ENCODE measurements around the gene PAPPA. TPM values are rescaled to one million over a fixed set of nuclear protein-coding genes. Genes with fewer than 3 reads are reported as not detected.

Gene PAPPA
- polyA plus RNA-seq, 1 donor from 2014 or later, result 0.41 TPM

GRCh38 chr9:116449949-116450348, 296.4 kb downstream of the PAPPA start:
- H3K36me3 ChIP-seq (ENCODE audit: insufficient read depth, low read length), result no peaks in the 10 kb centered on the region
- H3F3A ChIP-seq (ENCODE audit: insufficient read depth, low read length, poor library complexity, severe bottlenecking), result no peaks in the 10 kb centered on the region
- H3K9me3 ChIP-seq (ENCODE audit: low read length), result no peaks in the 10 kb centered on the region
- H3K4me3 ChIP-seq (ENCODE audit: low read length), result no peak overlapping the region
- H4K20me1 ChIP-seq (ENCODE audit: insufficient read depth), result no peaks in the 10 kb centered on the region
- H2AFZ ChIP-seq (ENCODE audit: low read depth, low read length), result no peak overlapping the region
- H3K4me2 ChIP-seq (ENCODE audit: low read length), result no peak overlapping the region
- H3K27ac ChIP-seq (ENCODE audit: low read length), result no peak overlapping the region
- H3K9ac ChIP-seq (ENCODE audit: low read length), result no peak overlapping the region
- H3K79me2 ChIP-seq (replicated peaks; ENCODE audit: insufficient read depth, low read length), result no peaks in the 10 kb centered on the region
- TF ChIP-seq EP300 (conservative IDR thresholded peaks at IDR 0.05; ENCODE audit: poor library complexity, severe bottlenecking) (no peak), EZH2 (IDR thresholded peaks at IDR 0.05; ENCODE audit: borderline replicate concordance, insufficient read depth, low read length, poor library complexity, severe bottlenecking) (no peak), TAF1 (IDR thresholded peaks at IDR 0.05; ENCODE audit: low read depth) (no peak), SMC3 (conservative IDR thresholded peaks at IDR 0.05; ENCODE audit: poor library complexity) (no peak), POLR2AphosphoS5 (IDR thresholded peaks at IDR 0.05) (no peak), REST (IDR thresholded peaks at IDR 0.05; ENCODE audit: borderline replicate concordance) (no peak)
- TF ChIP-seq, protein P1, sequence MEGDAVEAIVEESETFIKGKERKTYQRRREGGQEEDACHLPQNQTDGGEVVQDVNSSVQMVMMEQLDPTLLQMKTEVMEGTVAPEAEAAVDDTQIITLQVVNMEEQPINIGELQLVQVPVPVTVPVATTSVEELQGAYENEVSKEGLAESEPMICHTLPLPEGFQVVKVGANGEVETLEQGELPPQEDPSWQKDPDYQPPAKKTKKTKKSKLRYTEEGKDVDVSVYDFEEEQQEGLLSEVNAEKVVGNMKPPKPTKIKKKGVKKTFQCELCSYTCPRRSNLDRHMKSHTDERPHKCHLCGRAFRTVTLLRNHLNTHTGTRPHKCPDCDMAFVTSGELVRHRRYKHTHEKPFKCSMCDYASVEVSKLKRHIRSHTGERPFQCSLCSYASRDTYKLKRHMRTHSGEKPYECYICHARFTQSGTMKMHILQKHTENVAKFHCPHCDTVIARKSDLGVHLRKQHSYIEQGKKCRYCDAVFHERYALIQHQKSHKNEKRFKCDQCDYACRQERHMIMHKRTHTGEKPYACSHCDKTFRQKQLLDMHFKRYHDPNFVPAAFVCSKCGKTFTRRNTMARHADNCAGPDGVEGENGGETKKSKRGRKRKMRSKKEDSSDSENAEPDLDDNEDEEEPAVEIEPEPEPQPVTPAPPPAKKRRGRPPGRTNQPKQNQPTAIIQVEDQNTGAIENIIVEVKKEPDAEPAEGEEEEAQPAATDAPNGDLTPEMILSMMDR (IDR thresholded peaks at IDR 0.05; ENCODE audit: poor library complexity, severe bottlenecking), result no peak
- H3K27me3 ChIP-seq (ENCODE audit: insufficient read depth, low read depth, low read length), result no peaks in the 10 kb centered on the region
- H3K9me2 ChIP-seq (ENCODE audit: insufficient read depth, low read length), result no peaks in the 10 kb centered on the region

- H3K79me2 ChIP-seq (replicated peaks; ENCODE audit: insufficient read depth, low read length), result no peaks in the 10 kb centered on the region
- no peak overlapping the region for H3K9ac ChIP-seq (ENCODE audit: low read length)
- TF ChIP-seq MXI1 (conservative IDR thresholded peaks at IDR 0.05; ENCODE audit: poor library complexity, severe bottlenecking) (no peak), POLR2AphosphoS5 (IDR thresholded peaks at IDR 0.05) (no peak), TAF1 (IDR thresholded peaks at IDR 0.05; ENCODE audit: low read depth) (no peak), EP300 (conservative IDR thresholded peaks at IDR 0.05; ENCODE audit: poor library complexity, severe bottlenecking) (no peak), SMC3 (conservative IDR thresholded peaks at IDR 0.05; ENCODE audit: poor library complexity) (no peak), REST (IDR thresholded peaks at IDR 0.05; ENCODE audit: borderline replicate concordance) (no peak), RAD21 (conservative IDR thresholded peaks at IDR 0.05) (no peak), EZH2 (IDR thresholded peaks at IDR 0.05; ENCODE audit: borderline replicate concordance, insufficient read depth, low read length, poor library complexity, severe bottlenecking) (no peak)
- TF ChIP-seq, protein P1 (IDR thresholded peaks at IDR 0.05; ENCODE audit: poor library complexity, severe bottlenecking), result no peak
- no peak overlapping the region for H3K4me3 ChIP-seq (ENCODE audit: low read length)
- H3K27ac ChIP-seq (ENCODE audit: low read length), result no peak overlapping the region
- H3K9me3 ChIP-seq (ENCODE audit: low read length), result no peaks in the 10 kb centered on the region
- no peak overlapping the region for H3K4me2 ChIP-seq (ENCODE audit: low read length)
- no peak overlapping the region for H2AFZ ChIP-seq (ENCODE audit: low read depth, low read length)
- no peaks in the 10 kb centered on the region for H4K20me1 ChIP-seq (ENCODE audit: insufficient read depth)
- no peaks in the 10 kb centered on the region for H3K9me2 ChIP-seq (ENCODE audit: insufficient read depth, low read length)
- no peaks in the 10 kb centered on the region for H3K27me3 ChIP-seq (ENCODE audit: insufficient read depth, low read depth, low read length)
- no peaks in the 10 kb centered on the region for H3F3A ChIP-seq (ENCODE audit: insufficient read depth, low read length, poor library complexity, severe bottlenecking)
- H3K36me3 ChIP-seq (ENCODE audit: insufficient read depth, low read length), result no peaks in the 10 kb centered on the region
Observed at GRCh38 chr9:116450378-116451139, 297.0 kb downstream of the PAPPA start.
